Posterior cingulate gyrus (tissue), 11 donors: ENCODE results near the gene ASIC3.
"Not testable (repeated sequence)": the region's sequence is repeated elsewhere in the genome, so short reads cannot be mapped to it uniquely, and the experiment has no call there.

ENCODE experiments used
- DNase-seq, 10 donors: peaks; one replicate each; pipeline versions ENCODE4 v3.0.0 to v3.0.0-alpha.2; 2020 to 2021; ENCODE audit warnings: mixed read lengths in 3 of 10
- intact Hi-C: fragments of 100-400 bp; cut with DNase I; formaldehyde crosslinking; loops from one replicate; pipeline ENCODE4 v1.15.1; 2023

The ASIC3 gene

DNA sequence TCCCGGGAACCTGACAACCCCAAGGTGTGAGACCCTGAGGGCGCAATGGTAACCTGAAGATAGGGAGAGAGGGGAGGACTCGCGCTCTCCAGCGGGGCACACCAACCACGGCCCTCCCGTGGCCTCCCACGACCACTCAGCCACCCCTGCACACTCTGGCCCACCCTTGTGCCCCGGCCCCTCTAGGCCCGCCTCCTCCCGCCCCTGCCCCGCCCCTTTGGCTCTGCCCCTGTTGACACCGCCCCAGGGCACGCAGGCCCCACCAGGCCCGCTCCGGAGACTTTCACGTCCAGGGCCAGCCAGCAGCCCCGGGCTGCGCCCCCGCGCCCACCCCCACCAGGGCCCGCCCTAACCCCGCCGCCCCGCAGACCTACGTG, 35.0 kb upstream of the ASIC3 start:
- no peak for DNase-seq
- intact Hi-C loops, result loop anchor here (1.0 kb wide), 1 partner anchor 98 kb away; no protein-coding TSS in a partner anchor

GRCh38 chr7:151013733-151014497, 34.4 kb upstream of the ASIC3 start:
- peak; percentile 63 to 99 (median 86) for DNase-seq
- intact Hi-C loops, result loop anchor here (1.0 kb wide), 1 partner anchor 97 kb away; no protein-coding TSS in a partner anchor

DNA sequence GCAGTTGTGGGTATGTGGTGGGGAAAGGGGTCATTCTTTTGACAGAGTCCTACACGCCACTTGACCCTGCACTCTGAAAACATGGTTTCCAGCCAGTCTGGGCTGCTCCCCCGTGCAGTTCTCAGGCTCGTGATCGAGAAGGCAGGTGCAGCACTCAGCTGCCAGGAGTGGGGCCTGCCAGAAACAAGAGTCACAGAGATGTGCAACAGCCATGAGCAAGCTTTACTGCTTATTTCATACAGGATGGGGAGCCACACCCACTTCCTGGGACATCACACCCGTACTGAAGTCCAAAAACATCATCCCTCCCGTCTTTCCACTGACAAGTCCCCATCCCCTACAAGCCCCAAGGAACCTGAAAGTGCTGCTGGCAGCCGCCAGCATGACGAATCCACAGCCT, 33.4 kb upstream of the ASIC3 start:
- no peak for DNase-seq
- intact Hi-C loops, result no loop called here

- intact Hi-C loops, result no loop called here
- DNase-seq, result no peak
Measured at GRCh38 chr7:151015967-151016366, 32.4 kb upstream of the ASIC3 start.

DNA sequence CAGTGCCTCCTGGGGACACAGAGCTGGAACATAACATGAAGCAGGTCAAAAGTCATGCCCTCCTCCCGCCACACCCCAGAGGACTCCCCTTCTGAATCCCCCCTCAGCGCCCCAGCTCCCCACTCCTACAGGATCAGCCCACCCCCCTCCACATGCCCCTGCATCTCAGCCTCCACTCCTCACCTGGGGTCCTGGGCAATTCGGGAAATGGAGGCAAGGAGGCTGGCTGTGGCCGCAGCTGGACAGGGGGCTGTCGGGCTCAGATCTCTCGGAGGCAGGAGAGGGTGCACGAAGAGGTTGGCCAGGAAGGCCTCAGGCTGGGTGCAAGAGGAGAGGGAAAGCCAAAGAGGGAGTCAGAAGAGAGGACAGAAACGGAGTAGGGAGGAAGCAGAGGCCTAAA, 31.8 kb upstream of the ASIC3 start:
- intact Hi-C loops, result no loop called here

DNA sequence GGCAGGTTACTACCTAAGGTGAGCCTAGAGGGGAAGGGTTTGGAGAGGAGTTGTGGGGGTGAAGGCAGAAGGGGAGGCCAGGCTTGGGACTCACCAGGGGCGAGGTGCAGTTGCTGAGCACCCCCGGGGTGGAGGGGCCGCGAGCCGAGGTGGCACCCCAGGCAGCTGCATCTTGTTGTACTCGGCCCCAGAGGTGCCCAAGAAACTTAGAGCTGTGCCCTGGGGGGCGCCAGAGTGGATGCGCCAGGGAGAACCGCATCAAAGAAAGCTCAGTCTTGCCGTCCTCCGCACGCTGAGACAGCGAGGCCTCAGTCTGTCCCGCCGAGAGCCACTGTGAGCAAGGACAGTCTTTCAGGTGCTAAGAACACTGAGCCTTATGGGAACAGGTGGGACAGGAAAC, 31.4 kb upstream of the ASIC3 start:
- no peak for DNase-seq

More for the DNA sequence above, 31.8 kb upstream of the ASIC3 start:
- peak in 1 of 10 donors; percentile 35 for DNase-seq

GRCh38 chr7:151017370-151017952, 30.9 kb upstream of the ASIC3 start:
- DNase-seq, result no peak
- intact Hi-C loops, result no loop called here

More for the DNA sequence above, 31.4 kb upstream of the ASIC3 start:
- intact Hi-C loops, result no loop called here

DNA sequence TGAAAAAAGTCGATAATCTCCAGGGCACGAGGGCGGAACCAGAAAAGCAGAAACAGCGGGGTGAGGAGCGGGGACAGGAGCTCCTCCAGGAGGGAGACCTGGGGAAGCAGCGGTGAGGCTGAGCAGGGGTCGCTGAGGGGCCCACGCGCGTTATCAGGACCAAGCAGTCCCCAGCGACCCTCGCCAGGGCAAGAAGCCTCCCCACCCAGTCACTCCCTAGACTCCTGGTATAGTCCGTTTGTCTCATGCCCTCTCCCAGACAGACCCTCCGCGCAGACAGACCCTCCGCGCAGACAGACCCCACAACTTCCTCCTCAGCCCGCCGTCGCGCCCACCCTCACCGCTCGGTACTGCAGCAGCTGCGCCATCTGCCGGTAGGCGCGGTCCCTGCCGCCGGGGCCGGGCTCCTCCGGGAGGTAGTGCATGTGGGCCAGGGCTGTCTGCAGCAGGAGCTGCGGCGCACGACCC, 30.3 kb upstream of the ASIC3 start:
- peak; percentile 39 to 96 (median 75) for DNase-seq
- intact Hi-C loops, result no loop called here

DNA sequence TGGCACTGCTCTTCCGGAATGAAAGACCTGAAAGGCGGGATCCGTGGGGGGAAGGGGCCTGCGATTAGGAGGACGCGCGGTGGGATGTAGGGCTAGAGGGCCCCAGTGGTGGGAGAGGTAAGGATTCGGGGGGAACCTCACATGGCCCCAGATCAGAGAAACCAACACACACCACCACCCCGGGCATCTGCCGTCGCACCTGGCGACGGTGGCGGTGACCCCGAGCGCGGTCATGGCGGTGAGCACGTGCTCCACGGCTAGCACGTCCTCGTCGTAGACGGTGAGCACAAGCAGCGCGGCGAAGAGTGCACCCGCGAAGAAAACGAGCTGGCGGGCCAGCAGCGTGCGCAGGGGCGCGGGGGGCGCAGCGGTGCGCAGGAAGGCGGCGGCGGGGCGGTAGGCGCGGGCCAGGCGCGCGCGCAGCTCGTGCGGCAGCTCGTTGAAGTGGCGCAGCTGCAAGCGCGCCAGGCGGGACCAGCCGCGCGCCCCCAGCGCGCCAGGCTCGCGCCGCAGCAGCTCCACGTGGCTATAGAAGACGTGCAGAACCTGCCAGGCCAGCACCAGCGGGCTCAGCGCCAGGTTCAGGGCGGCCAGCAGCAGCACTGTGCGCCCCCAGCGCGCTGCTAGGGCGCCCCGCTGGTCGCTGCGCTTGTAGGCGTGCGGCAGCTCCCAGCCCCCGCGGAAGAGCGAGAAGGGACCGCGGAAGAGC, 29.8 kb upstream of the ASIC3 start:
- peak in 6 of 10 donors; percentile 22 to 91 (median 34) for DNase-seq
- intact Hi-C loops, result no loop called here

GRCh38 chr7:151019130-151019447, 29.2 kb upstream of the ASIC3 start:
- peak in 2 of 10 donors; percentile 64 to 82 for DNase-seq
- intact Hi-C loops, result no loop called here

DNA sequence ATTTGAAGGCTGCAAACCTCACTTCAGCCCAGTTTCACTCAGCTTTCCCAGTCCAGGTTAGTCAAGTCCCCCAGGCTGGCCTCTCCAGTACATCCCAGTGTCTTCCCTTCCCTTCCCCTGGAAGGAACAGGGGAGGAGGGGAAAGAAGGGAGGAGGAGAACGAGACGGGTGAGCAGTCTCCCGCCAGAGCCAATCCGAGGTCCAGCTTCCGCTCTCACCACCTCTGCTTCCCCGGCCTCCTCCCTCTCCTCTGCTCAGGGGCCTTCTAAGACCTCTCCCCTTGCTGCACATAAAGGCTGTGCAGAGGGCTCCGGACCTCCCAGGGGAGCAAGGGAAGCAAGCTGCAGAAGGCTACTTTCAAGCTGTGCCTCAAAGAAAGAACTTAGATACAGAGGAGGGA, 28.1 kb upstream of the ASIC3 start:
- no peak for DNase-seq
- intact Hi-C loops, result no loop called here

- intact Hi-C loops, result no loop called here
- peak in 1 of 10 donors; percentile 66 for DNase-seq
Measured at GRCh38 chr7:151023232-151023631, 25.1 kb upstream of the ASIC3 start.

DNA sequence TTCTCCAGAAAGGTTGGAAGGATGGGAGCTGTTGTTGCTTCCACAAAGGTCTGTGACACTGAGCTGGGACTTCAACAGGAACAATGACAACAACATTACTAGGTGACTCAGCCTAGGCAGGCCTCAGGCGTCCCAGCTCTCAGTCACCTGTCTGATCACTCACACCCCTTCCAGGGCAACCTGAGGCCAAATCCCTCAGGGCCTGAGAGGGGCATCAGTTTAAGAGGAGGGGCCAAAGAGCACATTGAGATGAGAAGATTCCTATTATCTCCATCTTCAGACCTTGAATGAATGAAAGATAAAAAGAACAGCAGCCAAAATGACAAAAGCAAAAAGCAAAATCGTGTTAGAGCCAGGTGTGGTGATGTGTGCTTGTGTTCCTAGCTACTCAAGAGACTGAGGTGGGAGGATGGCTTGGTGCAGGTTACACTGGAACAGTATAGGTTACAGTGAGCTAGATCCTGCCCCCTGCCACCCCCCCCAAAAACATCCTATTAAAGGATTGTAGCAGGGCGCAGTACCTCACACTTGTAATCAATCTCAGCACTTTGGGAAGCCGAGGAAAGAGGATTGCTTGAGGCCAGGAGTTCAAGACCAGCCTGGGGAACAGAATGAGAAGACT, 23.8 kb upstream of the ASIC3 start, which contains the start of gene ATG9B:
TSS of gene ATG9B (minus strand) at position 60 of the 622 bp plus-strand sequence. CDS start 71 bp downstream, outside the sequence.
- no peak for DNase-seq
- intact Hi-C loops, result no loop called here

DNA sequence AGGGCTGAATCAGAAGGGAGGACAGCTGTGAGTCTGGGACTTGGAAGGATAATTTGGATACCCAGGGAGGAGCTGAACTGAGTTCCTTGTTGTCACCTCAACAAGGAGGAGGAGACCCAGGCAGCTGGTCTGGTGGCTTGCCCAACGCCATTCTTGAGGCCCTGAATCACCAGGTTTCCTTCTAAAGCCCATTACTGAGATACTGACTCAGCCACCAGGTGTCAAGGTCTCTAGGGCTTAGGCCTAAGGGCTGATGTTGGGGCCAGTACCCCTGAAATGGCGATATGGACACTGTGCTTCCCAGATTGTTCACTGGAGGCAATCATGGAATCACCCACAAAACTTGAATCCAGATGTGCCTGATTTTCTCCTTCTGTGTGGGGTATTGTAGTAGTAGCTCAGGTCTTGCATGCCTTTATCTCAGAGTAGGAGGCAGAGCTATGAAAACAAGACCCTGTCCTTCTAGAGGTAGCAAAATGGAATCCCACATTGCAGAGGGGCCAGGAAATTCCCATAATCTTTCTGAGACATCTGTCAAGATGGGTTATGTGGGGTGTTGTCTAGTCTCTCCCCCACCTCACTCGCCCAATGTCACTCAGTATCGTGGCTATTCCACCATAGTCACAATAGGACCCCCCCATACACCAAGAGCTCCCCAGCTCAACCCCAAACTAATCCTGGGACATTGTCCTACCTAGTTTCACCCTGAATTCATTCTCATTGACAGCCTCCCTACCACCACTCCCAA, 22.2 kb upstream of the ASIC3 start:
- DNase-seq, result no peak
- intact Hi-C loops, result no loop called here

- DNase-seq, intact Hi-C loops: not testable (repeated sequence)
Measured at GRCh38 chr7:151026771-151027727, 21.3 kb upstream of the ASIC3 start.

- intact Hi-C loops, result loop anchor here (1.0 to 2.0 kb wide), 2 partner anchors 31 to 59 kb away; partner anchors contain the start of gene AGAP3
- DNase-seq, result not testable (repeated sequence)
Measured at GRCh38 chr7:151027728-151028130, 20.6 kb upstream of the ASIC3 start.

DNA sequence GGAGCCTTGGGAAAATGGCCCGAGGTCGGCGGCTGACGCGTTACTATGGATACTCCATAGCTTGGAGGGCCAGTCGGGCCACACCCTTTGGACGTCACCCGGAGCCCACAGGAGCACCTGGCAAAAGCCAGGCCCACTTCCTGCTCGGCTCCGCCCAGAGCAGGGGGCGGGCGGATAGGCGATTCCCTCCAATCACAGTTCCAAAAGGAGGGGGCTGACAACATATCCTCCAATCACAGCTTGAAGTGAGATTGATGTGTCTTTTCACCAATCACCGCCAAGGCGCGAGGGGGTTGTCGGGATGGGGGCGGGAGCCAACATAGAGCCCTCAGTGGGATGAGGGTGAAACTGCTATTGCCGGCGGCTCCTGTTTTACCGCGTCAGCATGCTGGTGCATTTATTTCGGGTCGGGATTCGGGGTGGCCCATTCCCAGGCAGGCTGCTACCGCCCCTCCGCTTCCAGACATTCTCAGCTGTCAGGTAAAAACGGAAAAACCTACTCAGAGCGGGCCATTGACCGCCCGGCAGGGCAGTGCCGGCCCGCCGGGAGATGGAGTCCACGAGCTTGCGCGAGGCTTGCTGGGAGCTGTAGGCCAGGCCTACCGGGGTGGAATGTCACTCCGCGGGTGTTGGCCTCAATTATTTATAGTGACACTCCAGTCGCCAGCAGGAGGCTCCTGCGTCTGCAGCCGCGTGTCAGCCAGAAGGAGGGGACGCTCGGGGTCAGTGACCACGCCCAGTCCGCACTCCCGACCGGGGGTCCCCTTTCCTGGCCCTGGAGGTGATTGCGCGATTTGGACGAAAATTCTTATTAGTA, 20.0 kb upstream of the ASIC3 start, which contains the start of gene ABCB8:
TSS of gene ABCB8 (plus strand) at position 320 of the 817 bp plus-strand sequence. CDS start at position 386, 66 bp downstream.
- DNase-seq, result peak; percentile 92 to 99 (median 96)
- intact Hi-C loops, result loop anchor here (1.0 to 2.0 kb wide), 2 partner anchors 30 to 58 kb away; partner anchors contain the start of gene AGAP3
